Osteocyte (in vitro differentiated cells): ENCODE data around the gene NRG2. TPM values are rescaled to one million over a fixed set of nuclear protein-coding genes. Genes with fewer than 3 reads are reported as not detected.

Experiments used
- DNase-seq: peaks from one replicate; pipeline ENCODE4 v3.0.0; 2021; ENCODE audit warnings: mixed read lengths; ENCODE audit not compliant: unreplicated experiment; ENCODE audit errors: extremely low spot score
- H3K27ac Mint-ChIP-seq: one replicate; pipeline ENCODE4 v1.8.0; 2021; ENCODE audit warnings: mild to moderate bottlenecking, mixed read lengths; ENCODE audit not compliant: unreplicated experiment
- H3K27me3 Mint-ChIP-seq: one replicate; pipeline ENCODE4 v1.8.0; 2021; ENCODE audit warnings: mixed read lengths; ENCODE audit not compliant: unreplicated experiment
- H3K36me3 Mint-ChIP-seq: one replicate; pipeline ENCODE4 v1.8.0; 2021; ENCODE audit warnings: mixed read lengths; ENCODE audit not compliant: unreplicated experiment
- H3K4me1 Mint-ChIP-seq: one replicate; pipeline ENCODE4 v1.8.0; 2021; ENCODE audit warnings: mixed read lengths; ENCODE audit not compliant: unreplicated experiment
- H3K4me3 Mint-ChIP-seq: one replicate; pipeline ENCODE4 v1.8.0; 2021; ENCODE audit warnings: mild to moderate bottlenecking, moderate library complexity, mixed read lengths; ENCODE audit not compliant: unreplicated experiment
- H3K9me3 Mint-ChIP-seq: one replicate; pipeline ENCODE4 v1.8.0; 2021; ENCODE audit warnings: mixed read lengths; ENCODE audit not compliant: unreplicated experiment
- CTCF ChIP-seq: fragments of 200-600 bp; sonication (generic); IDR thresholded peaks from 2 replicates; pipeline ENCODE4 v1.5.0; 2021; ENCODE audit warnings: antibody characterized with exemption, mild to moderate bottlenecking, moderate library complexity
- total RNA-seq: library from RNA; stranded (reverse); gene quantifications from 2 replicates; pipeline ENCODE4 v1.2.1, GENCODE V29; 2021

Gene NRG2
- total RNA-seq, 1 donor from 2014 or later, result 0.86 TPM

- H3K4me1 Mint-ChIP-seq, result no peaks in the 10 kb centered on the region
- no peak for DNase-seq
- no peak overlapping the region for H3K27ac Mint-ChIP-seq
- H3K36me3 Mint-ChIP-seq, result no peaks in the 10 kb centered on the region
- H3K4me3 Mint-ChIP-seq, result no peak overlapping the region
- TF ChIP-seq CTCF, result no peak
- H3K9me3 Mint-ChIP-seq, result no peaks in the 10 kb centered on the region
- H3K27me3 Mint-ChIP-seq, result peaks cover 24% of the 10 kb centered on the region
These were observed 236.1 kb downstream of the NRG2 start for GRCh38 chr5:139806726-139807646.

DNA sequence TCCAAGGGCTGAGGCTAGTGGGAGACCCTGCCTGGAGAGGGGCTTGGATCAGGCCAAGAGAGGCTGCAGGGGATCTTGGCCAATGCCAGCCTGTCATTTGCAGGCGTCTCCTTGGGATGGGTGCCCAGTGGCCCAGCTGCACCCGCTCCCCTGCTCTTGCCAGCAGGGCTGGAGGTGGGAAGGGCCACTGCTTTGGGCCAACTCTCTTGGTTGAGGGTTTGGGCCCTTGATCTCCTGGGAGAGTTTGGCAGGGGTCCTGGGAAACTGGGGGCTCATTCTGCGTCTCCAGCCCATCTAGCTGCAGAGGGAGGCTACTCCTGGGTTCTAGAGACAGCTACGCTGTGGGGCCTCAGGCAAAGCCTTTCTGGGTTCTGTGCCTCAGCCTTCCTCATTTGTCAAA, 237.0 kb downstream of the NRG2 start:
- Mint-ChIP-seq H3K9me3 (no peaks in the 10 kb centered on the region), H3K27me3 (peaks cover 29% of the 10 kb centered on the region), H3K4me1 (no peaks in the 10 kb centered on the region), H3K36me3 (no peaks in the 10 kb centered on the region), H3K4me3 (no peak overlapping the region), H3K27ac (no peak overlapping the region)
- DNase-seq, result no peak
- TF ChIP-seq CTCF, result no peak

DNA sequence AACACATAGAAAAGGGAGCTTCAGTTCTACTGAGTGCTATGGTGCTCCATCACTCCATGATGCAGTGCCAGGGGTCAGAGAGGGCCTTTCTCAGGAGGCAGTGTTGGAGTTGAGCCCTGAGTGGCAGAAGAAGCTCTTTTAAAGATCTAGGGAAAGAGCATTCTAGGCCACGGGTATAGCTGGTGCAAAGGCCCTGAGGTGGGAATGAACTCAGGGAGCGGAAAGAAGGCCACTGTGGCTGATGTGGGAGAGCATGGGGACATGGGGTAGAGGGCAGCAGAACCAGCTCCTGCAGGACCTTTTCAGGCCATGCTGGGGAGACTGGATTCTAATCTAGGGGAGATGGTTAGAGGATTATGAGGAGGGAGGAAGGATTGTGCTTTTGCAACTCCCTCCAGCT, 237.6 kb downstream of the NRG2 start:
- Mint-ChIP-seq H3K27me3 (peaks cover 35% of the 10 kb centered on the region), H3K4me1 (no peaks in the 10 kb centered on the region), H3K9me3 (no peaks in the 10 kb centered on the region), H3K36me3 (no peaks in the 10 kb centered on the region), H3K4me3 (no peak overlapping the region), H3K27ac (no peak overlapping the region)
- no peak for TF ChIP-seq CTCF
- no peak for DNase-seq

GRCh38 chr5:139804800-139805397, 238.2 kb downstream of the NRG2 start:
- Mint-ChIP-seq H3K36me3 (no peaks in the 10 kb centered on the region), H3K27ac (no peak overlapping the region), H3K27me3 (peaks cover 41% of the 10 kb centered on the region), H3K4me1 (no peaks in the 10 kb centered on the region), H3K4me3 (no peak overlapping the region), H3K9me3 (no peaks in the 10 kb centered on the region)
- TF ChIP-seq CTCF, result no peak
- no peak for DNase-seq

DNA sequence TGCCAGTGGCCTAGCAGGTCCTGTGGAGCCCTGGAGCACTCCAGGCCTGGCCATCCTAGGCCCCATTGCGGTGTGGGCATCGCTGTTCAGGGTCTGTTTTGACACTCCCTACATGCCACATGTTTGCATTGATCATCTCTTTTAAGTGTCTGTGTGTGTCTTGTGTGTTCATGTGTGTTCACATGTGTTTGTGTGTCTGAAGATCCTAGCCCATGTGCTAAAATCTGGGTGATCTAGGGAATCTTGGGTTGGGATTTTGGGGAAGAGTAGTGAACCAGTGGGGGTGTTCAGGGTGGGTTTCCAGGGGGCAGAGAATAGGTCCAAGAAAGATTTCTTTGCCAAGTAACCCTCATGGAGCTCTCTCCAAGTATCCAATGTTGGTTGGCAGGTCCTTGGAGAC, 239.1 kb downstream of the NRG2 start:
- Mint-ChIP-seq H3K27ac (no peak overlapping the region), H3K36me3 (no peaks in the 10 kb centered on the region), H3K9me3 (no peaks in the 10 kb centered on the region), H3K4me3 (no peak overlapping the region), H3K4me1 (no peaks in the 10 kb centered on the region), H3K27me3 (peaks cover 50% of the 10 kb centered on the region)
- no peak for TF ChIP-seq CTCF
- no peak for DNase-seq
